Mesenchymal stem cell (in vitro differentiated cells and primary cell): ENCODE data around the gene MYO1D.

ENCODE experiments used
- DNase-seq: peaks from one replicate; pipeline ENCODE4 v3.0.0-alpha.2; 2013
- H2AFZ ChIP-seq: one replicate; pipeline ENCODE4 v1.6.1; 2013; ENCODE audit warnings: low read depth, mild to moderate bottlenecking, control low read depth, inconsistent platforms, low read length, moderate library complexity
- H2AK5ac ChIP-seq: 2 replicates; pipeline ENCODE4 v1.6.1; 2013; ENCODE audit warnings: low read length, moderate library complexity, mild to moderate bottlenecking, inconsistent platforms; ENCODE audit not compliant: severe bottlenecking
- H2BK120ac ChIP-seq: one replicate; pipeline ENCODE4 v1.6.1; 2013; ENCODE audit warnings: low read depth, mild to moderate bottlenecking, inconsistent platforms, low read length, moderate library complexity
- H2BK12ac ChIP-seq, 2 experiments: one replicate each; pipeline ENCODE4 v1.6.1; 2013; ENCODE audit warnings: inconsistent platforms in 2 of 2, low read length in 2 of 2, mild to moderate bottlenecking in 2 of 2, moderate library complexity in 2 of 2, control low read depth in 1 of 2
- H2BK15ac ChIP-seq: one replicate; pipeline ENCODE4 v1.6.1; 2013; ENCODE audit warnings: mild to moderate bottlenecking, low read depth, inconsistent platforms; ENCODE audit not compliant: poor library complexity, severe bottlenecking
- H2BK5ac ChIP-seq: 2 replicates; pipeline ENCODE4 v1.6.1; 2013; ENCODE audit warnings: low read depth, mild to moderate bottlenecking, low read length, control low read depth, inconsistent platforms; ENCODE audit not compliant: poor library complexity, severe bottlenecking
- H3K14ac ChIP-seq, 2 experiments: one replicate each; pipeline ENCODE4 v1.6.1; 2013; ENCODE audit warnings: inconsistent platforms in 2 of 2, low read length in 2 of 2, control low read depth in 1 of 2, mild to moderate bottlenecking in 1 of 2, moderate library complexity in 1 of 2
- H3K18ac ChIP-seq, 2 experiments: one replicate each; pipeline ENCODE4 v1.6.1; 2013; ENCODE audit warnings: inconsistent platforms in 2 of 2, low read length in 2 of 2, control low read depth in 1 of 2, low read depth in 1 of 2, mild to moderate bottlenecking in 1 of 2
- H3K23ac ChIP-seq, 2 experiments: one replicate each; pipeline ENCODE4 v1.6.1; 2013; ENCODE audit warnings: inconsistent platforms in 2 of 2, low read length in 2 of 2, mild to moderate bottlenecking in 2 of 2, moderate library complexity in 2 of 2, control low read depth in 1 of 2
- H3K27ac ChIP-seq: 2 replicates; pipeline ENCODE4 v1.5.1; 2013; ENCODE audit warnings: mild to moderate bottlenecking, moderate library complexity, low read length, control low read depth, inconsistent platforms; ENCODE audit not compliant: poor library complexity, severe bottlenecking
- H3K27me3 ChIP-seq, 2 experiments: 2 replicates each; pipeline versions ENCODE4 v1.6.1 to v1.7.0; 2013; ENCODE audit warnings: low read length in 2 of 2, mild to moderate bottlenecking in 2 of 2, moderate library complexity in 2 of 2, control low read depth in 1 of 2, inconsistent platforms in 1 of 2; ENCODE audit not compliant: control insufficient read depth in 1 of 2, insufficient read depth in 1 of 2
- H3K36me3 ChIP-seq, 2 experiments: 2 replicates each; pipeline versions ENCODE4 v1.6.1 to v1.7.0; 2013; ENCODE audit warnings: low read length in 2 of 2, control low read depth in 1 of 2, inconsistent platforms in 1 of 2, low read depth in 1 of 2, mild to moderate bottlenecking in 1 of 2; ENCODE audit not compliant: insufficient read depth in 2 of 2, control insufficient read depth in 1 of 2
- H3K4ac ChIP-seq, 2 experiments: one replicate each; pipeline ENCODE4 v1.6.1; 2013; ENCODE audit warnings: inconsistent platforms in 2 of 2, low read length in 2 of 2, mild to moderate bottlenecking in 2 of 2, moderate library complexity in 2 of 2, control low read depth in 1 of 2, low read depth in 1 of 2
- H3K4me1 ChIP-seq: 2 replicates; pipeline ENCODE4 v1.6.1; 2013; ENCODE audit warnings: low read depth, low read length, control low read depth; ENCODE audit not compliant: control insufficient read depth, insufficient read depth
- H3K4me2 ChIP-seq: 2 replicates; pipeline ENCODE4 v1.6.1; 2013; ENCODE audit warnings: low read length, mild to moderate bottlenecking, inconsistent platforms; ENCODE audit not compliant: poor library complexity, severe bottlenecking
- H3K4me3 ChIP-seq, 2 experiments: 2 replicates each; pipeline versions ENCODE4 v1.5.1 to v1.7.0; 2013; ENCODE audit warnings: low read length in 2 of 2, mild to moderate bottlenecking in 2 of 2, control low read depth in 1 of 2, low read depth in 1 of 2; ENCODE audit not compliant: insufficient read depth in 1 of 2
- H3K79me1 ChIP-seq: replicated peaks from 2 replicates; pipeline ENCODE4 v1.6.1; 2013; ENCODE audit warnings: mild to moderate bottlenecking, control low read depth, low read length, inconsistent platforms; ENCODE audit not compliant: poor library complexity, severe bottlenecking
- H3K9ac ChIP-seq: 2 replicates; pipeline ENCODE4 v1.7.0; 2013; ENCODE audit warnings: mild to moderate bottlenecking, low read length, moderate library complexity
- H3K9me3 ChIP-seq: 2 replicates; pipeline ENCODE4 v1.7.0; 2013; ENCODE audit warnings: mild to moderate bottlenecking, low read length; ENCODE audit not compliant: control insufficient read depth
- H4K8ac ChIP-seq: one replicate; pipeline ENCODE4 v1.6.1; 2013; ENCODE audit warnings: inconsistent platforms, mild to moderate bottlenecking, low read length, moderate library complexity
- H4K91ac ChIP-seq: one replicate; pipeline ENCODE4 v1.6.1; 2013; ENCODE audit warnings: mild to moderate bottlenecking, low read length, inconsistent platforms
- WGBS: methylation state at CpG from one replicate; pipeline ENCODE4 v1.1.7; 2013; ENCODE audit warnings: mixed read lengths; 5-methylcytosine and 5-hydroxymethylcytosine counted together

The MYO1D gene

DNA sequence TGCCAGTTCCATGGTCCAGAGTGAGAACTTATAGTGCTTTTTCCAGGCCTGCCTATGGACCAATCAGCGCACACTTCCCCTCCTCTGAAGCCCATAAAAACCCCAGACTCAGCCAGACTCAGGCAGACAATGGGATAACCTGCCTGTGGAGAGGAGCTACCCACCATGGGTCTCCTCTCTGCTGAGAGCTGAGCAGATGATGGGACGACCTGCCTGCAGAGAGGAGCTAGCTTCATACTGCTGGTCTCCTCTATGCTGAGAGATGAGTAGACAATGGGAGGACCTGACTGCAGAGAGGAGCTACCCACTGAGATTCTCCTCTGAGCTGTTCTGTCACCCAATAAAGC is 144.7 kb downstream of the MYO1D start:
- H2AFZ ChIP-seq, result no peak overlapping the region
- no peak overlapping the region for H2BK15ac ChIP-seq
- no peak overlapping the region for H2AK5ac ChIP-seq
- H2BK12ac ChIP-seq, result no peak overlapping the region
- H3K4me3 ChIP-seq, result no peak overlapping the region
- no peak overlapping the region for H3K23ac ChIP-seq
- H4K8ac ChIP-seq, result no peak overlapping the region
- no peak overlapping the region for H2BK120ac ChIP-seq
- 94% methylated on average over 2 of the region's 2 CpGs for WGBS
- no peak for DNase-seq
- no peak overlapping the region for H3K9ac ChIP-seq
- no peak overlapping the region for H3K4ac ChIP-seq
- no peak overlapping the region for H4K91ac ChIP-seq
- no peaks in the 10 kb centered on the region for H3K79me1 ChIP-seq
- H3K14ac ChIP-seq, result no peak overlapping the region
- H2BK5ac ChIP-seq, result no peak overlapping the region
- H3K9me3 ChIP-seq, result peaks cover 9% of the 10 kb centered on the region
- no peak overlapping the region for H3K18ac ChIP-seq
- no peaks in the 10 kb centered on the region for H3K27me3 ChIP-seq
- H3K27ac ChIP-seq, result no peak overlapping the region
- no peak overlapping the region for H3K4me2 ChIP-seq
- peaks cover 0 to 72% of the 10 kb centered on the region in 2 experiments for H3K36me3 ChIP-seq
- no peaks in the 10 kb centered on the region for H3K4me1 ChIP-seq

DNA sequence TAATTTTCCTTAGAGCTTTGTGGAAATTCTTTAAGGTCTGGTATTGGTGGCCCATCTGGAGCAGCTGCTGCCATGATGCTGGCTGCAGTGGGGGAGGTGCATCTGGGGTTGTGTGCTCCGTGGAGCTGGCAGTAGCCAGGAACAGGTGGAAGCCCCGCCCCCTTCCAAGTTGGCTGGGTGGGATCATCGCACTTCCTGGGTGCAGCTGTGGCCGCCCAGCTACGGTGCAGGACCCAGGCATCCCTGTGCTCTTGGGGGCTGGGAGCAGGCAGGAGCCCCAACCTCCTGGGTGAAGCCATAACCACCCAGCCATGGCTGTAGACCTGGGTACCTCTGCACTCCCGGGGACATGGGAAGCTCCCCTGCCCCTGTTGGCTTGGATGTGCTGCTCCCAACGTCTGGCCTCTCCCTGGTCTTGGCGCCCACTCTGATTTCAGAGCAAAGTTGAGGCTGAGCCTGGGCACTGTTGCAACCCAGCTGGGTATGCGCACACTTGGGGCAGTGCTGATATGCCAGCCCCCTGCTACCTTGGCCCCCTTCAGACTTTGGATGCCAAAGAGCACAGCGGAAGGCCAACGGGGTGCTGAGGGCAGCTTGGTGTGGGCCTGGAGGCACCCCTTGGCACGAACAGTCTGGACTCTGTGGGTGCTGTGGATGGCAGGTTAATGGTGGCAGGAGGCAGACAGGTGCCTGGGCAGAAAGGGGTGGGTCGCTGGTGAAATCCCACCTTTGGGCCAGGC is 145.2 kb downstream of the MYO1D start:
- H3K9me3 ChIP-seq, result peaks cover 9% of the 10 kb centered on the region
- DNase-seq, result no peak
- WGBS, result 94% methylated on average over 13 of the region's 13 CpGs
- no peak overlapping the region for H2BK15ac ChIP-seq
- H3K18ac ChIP-seq, result no peak overlapping the region
- H2BK12ac ChIP-seq, result no peak overlapping the region
- no peak overlapping the region for H2BK5ac ChIP-seq
- H3K4ac ChIP-seq, result no peak overlapping the region
- no peak overlapping the region for H2BK120ac ChIP-seq
- no peak overlapping the region for H3K14ac ChIP-seq
- no peak overlapping the region for H2AK5ac ChIP-seq
- no peak overlapping the region for H3K23ac ChIP-seq
- no peak overlapping the region for H3K27ac ChIP-seq
- no peak overlapping the region for H2AFZ ChIP-seq
- H4K91ac ChIP-seq, result no peak overlapping the region
- no peaks in the 10 kb centered on the region for H3K79me1 ChIP-seq
- no peaks in the 10 kb centered on the region for H3K27me3 ChIP-seq
- H3K4me3 ChIP-seq, result no peak overlapping the region
- H4K8ac ChIP-seq, result no peak overlapping the region
- no peak overlapping the region for H3K4me2 ChIP-seq
- H3K9ac ChIP-seq, result no peak overlapping the region
- H3K36me3 ChIP-seq, result peaks cover 0 to 72% of the 10 kb centered on the region in 2 experiments
- no peaks in the 10 kb centered on the region for H3K4me1 ChIP-seq

DNA sequence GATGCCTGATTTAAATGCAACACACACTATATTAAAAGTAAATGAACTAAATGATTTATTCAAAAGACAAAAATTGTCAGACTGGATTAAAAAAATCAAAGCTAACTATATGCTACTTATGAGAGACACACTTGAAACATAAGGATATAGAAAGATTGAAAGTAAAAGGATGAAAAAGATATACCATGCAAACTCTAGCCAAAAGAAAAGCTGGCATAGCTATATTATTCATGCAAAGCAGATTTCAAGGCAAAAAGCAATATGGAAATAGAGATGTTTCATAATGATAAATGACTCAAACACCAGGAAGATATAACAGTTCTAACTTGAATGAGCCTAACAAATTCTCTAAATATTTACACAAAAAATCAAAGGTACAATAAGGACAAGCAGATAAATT is 149.2 kb downstream of the MYO1D start:
- Histone ChIP-seq H3K9ac (no peak overlapping the region), H3K4me2 (no peak overlapping the region), H3K27me3 (no peaks in the 10 kb centered on the region), H3K4me3 (no peak overlapping the region), H2BK120ac (no peak overlapping the region), H3K14ac (no peak overlapping the region), H3K36me3 (peaks cover 0 to 60% of the 10 kb centered on the region in 2 experiments), H3K18ac (no peak overlapping the region), H3K79me1 (no peaks in the 10 kb centered on the region), H4K91ac (no peak overlapping the region), H3K4ac (no peak overlapping the region), H3K27ac (no peak overlapping the region), H2BK15ac (no peak overlapping the region), H4K8ac (no peak overlapping the region), H2AFZ (no peak overlapping the region), H2BK5ac (no peak overlapping the region), H3K4me1 (peaks cover 2% of the 10 kb centered on the region), H2BK12ac (no peak overlapping the region), H2AK5ac (no peak overlapping the region), H3K23ac (no peak overlapping the region), H3K9me3 (peaks cover 15% of the 10 kb centered on the region)
- no peak for DNase-seq

DNA sequence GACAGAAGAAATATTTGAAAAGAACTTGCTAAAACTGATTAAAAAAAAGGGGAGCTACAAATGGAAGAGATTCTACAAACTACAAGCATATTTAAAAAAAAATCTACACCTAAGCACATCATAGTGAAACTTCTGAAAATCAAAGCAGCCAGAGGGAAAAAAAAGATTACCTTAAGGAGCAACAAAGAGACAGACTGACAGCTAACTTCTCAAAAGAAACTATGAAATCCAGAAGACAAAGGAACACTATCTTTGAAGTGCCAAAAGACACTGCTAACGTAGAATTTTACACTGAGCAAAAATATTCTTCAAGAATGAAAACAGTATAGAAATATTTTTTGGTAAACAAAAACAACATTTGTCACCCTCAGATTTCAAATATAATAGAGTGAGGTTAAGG is 151.2 kb downstream of the MYO1D start:
- no peak overlapping the region for H2AFZ ChIP-seq
- no peak overlapping the region for H3K4me3 ChIP-seq
- H3K36me3 ChIP-seq, result peaks cover 0 to 63% of the 10 kb centered on the region in 2 experiments
- no peak overlapping the region for H2BK15ac ChIP-seq
- no peak overlapping the region for H3K9ac ChIP-seq
- H3K4me2 ChIP-seq, result no peak overlapping the region
- no peak for DNase-seq
- H3K23ac ChIP-seq, result no peak overlapping the region
- H2BK120ac ChIP-seq, result no peak overlapping the region
- no peak overlapping the region for H3K4ac ChIP-seq
- H3K79me1 ChIP-seq, result no peaks in the 10 kb centered on the region
- no peak overlapping the region for H4K91ac ChIP-seq
- H3K9me3 ChIP-seq, result peaks cover 10% of the 10 kb centered on the region
- peaks cover 2% of the 10 kb centered on the region for H3K4me1 ChIP-seq
- H2AK5ac ChIP-seq, result no peak overlapping the region
- no peaks in the 10 kb centered on the region for H3K27me3 ChIP-seq
- H2BK5ac ChIP-seq, result no peak overlapping the region
- H3K27ac ChIP-seq, result no peak overlapping the region
- no peak overlapping the region for H3K14ac ChIP-seq
- no peak overlapping the region for H2BK12ac ChIP-seq
- no peak overlapping the region for H4K8ac ChIP-seq
- WGBS, result no CpG with 5 or more reads among the region's 1 CpG
- H3K18ac ChIP-seq, result no peak overlapping the region
